Measurements from ENCODE around the gene INPP5D.
"Not testable (repeated sequence)": the region's sequence is repeated elsewhere in the genome, so short reads cannot be mapped to it uniquely, and the experiment has no call there.

INPP5D gene

DNA sequence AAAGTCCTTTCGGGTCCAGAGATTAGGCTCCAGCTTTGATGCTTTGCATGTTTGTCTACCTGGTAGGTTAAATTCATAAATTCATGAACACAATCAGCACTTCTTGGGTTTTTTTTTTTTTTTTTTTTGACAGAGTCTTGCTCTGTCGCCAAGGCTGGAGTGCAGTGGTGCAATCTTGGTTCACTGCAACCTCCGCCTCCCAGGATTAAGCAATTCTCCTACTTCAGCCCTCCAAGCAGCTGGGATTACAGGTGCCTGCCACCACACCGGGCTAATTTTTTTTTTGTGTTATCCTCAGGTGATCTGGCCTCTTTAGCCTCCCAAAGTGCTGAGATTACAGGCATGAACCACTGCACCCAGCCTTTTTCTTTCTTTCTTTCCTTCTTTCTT is 5.1 kb downstream of the INPP5D start:
- not testable (repeated sequence) for H3K4me3 ChIP-seq (ENCODE audit: low read length); DNase-seq (ENCODE audit: low read depth, low spot score)

DNA sequence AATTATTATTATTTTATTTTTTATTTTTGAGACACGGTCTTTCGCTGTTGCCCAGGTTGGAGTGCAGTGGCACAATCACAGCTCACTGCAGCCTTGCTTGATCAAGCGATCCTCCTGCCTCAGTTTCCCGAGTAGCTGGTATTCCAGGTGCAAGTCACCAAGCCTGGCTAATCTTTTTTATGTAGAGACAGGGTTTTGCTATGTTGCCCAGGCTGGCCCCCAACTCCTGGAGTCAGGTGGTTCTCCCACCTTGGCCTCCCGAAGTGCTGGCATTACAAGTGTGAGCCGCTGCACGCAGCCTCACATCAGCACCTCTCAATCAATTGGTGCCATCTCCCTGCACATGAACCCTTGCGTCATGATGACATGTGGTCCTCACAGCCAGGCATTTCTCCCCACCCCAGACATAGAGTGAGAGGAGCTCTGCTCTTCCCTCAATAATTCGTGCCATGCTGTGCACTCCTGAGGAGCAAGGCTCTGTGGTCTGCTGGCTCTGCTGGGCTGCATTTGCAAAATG is 5.9 kb downstream of the INPP5D start:
- no peak for DNase-seq (ENCODE audit: low read depth, low spot score)

DNA sequence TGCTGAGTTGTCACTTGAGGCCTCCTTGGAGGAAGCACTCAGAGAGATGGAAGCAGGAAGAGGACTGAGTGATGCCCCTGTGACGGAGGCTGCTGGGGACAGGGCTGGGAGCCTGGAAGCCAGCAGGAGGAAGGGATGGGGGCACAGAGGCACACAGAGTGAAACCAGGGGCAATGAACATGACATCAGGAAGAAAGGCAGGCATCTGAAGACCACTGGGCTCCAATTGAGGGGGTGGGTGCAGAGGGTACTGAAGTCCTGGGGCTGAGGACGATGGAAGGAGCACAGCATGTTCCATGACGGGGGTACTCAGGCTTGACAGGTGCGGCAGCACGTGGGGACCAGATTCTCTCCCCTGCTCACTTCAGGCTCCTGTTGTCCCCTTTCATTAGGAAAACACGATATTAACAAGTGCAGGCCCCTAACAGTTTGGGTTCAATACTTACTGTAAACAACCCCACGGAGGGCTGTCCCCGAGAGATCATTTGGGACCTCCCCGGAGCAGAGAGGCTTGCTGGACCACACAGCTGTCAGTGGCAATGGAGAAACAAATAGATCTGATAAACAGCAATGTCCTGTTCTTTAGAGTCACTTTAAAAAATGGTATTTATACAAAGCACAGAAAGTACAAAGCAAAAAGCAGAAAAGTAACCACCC is 8.7 kb downstream of the INPP5D start:
- DNase-seq (ENCODE audit: low read depth, low spot score), result no peak
- H3K4me3 ChIP-seq (ENCODE audit: low read length), result no peak overlapping the region

More for the DNA sequence above, 5.9 kb downstream of the INPP5D start:
- no peak overlapping the region for H3K4me3 ChIP-seq (ENCODE audit: low read length)

DNA sequence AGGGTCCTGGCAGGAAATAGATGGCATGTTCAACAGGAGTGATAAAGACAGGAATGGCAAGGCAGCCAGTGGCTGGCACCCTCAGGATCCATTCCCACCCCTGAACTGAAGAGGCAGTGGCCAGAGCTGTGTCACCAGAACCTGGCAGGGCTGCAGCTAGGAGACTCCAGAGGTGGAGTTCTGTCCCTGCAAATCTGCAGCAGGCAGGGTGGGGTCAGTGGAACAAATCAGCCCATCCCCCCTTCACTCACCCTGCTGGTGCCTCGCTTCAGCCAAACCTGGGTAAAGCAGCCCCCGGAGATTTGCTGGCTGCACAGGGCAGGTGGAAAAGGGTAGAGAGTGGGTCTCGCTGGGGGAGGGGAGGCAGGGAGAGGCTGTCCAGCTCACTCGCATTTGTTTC is 12.7 kb downstream of the INPP5D start:
- no peak for DNase-seq (ENCODE audit: low read depth, low spot score)
- H3K4me3 ChIP-seq (ENCODE audit: low read length), result no peak overlapping the region

DNA sequence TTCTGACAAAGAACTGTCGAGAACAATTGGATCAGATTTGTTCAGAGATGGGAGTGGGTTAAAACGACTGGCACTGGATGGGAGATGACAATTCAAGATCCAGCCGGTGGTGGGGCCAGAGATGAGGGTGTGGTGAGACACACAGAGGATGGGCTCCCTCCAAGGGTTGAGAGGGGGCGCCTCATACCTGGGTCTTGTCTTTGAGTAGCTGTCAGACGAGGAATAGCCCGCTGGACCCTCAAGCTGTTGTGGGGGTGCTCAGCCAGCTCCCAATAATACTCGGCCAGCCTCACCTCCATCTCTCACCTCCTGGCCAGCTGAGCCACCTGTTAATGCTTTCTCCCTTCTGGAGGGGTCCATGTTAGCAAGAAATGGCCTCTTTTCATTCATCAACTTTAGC is 14.0 kb downstream of the INPP5D start:
- no peak for DNase-seq (ENCODE audit: low read depth, low spot score)
- no peak overlapping the region for H3K4me3 ChIP-seq (ENCODE audit: low read length)

DNA sequence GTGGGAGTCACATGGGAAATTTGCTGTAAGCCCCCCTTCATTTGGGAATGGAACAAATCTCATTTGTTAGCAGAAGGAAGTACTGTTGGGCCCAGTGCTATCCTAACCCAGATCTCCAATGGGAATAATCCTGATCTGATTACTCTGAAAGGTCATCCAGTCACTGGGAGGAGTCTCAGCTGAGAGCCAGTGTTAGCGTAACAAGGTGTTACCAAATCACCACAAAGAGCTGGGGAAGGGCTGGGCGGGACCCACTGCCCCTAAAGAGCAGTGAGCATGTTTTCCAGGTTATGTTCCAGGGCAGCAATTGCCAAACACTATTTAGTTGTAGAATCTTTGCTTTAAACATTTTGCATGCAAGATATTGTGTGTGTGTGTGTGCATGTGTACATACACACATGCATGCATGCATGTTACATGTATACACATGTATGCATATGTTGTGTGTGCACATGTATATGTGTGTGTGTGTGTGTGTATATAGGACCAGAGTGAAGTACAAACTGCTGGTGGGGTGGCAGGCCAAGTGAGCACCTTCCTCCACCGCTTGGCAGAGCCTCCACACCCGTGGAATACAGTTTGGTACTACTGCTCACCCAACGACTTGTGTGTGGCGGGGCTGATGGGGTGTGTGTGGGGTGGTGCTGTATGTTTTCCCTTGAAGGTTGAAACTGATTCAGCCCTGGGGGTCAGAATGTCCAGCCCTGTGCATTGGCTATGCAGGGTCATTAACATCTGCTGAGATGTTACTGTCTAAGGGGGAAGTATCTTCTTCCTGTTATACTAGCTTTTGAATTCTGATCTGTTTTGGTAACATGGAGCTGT is 15.2 kb downstream of the INPP5D start:
- peak overlapping the region; percentile 32 for H3K4me3 ChIP-seq (ENCODE audit: low read length)
- DNase-seq (ENCODE audit: low read depth, low spot score), result no peak

DNA sequence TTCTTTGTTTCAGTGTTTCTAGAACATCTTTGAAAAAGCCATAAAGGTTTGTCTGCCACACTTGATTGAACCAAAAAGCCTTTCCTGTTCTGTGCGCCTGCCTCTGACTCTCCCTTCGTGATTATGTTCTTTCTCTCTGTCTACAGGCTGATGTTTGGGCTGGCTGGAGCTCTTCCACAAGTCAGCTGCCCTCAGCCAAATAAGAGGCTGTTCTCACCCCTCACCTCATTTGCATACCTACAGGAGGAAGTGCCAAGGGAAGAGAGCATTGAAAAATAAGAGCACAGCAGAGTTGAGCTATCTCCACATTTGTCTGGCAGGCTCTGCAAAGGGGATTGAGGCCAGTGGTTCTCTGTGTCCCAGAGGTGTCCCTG is 15.8 kb downstream of the INPP5D start:
- peak; percentile 73 for DNase-seq (ENCODE audit: low read depth, low spot score)
- peak overlapping the region; percentile 32 for H3K4me3 ChIP-seq (ENCODE audit: low read length)

DNA sequence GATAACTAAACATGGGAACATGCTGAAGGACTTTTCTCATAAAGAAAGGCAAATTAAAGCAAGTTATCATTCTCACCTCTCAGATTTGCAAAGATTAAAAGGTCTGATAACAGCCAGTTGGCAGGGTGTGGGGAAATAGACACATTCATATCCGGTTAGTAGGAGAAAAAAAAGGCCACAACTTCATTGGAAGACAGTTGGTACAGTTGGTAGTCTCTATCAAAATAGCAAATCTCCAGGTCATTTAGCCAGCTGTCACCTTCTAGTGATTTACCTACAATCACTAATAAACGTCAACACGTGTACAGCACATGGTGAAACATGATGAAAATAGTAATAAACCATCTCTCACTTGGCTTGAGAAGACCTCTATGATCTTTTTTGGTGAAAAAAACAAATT is 16.6 kb downstream of the INPP5D start:
- no peak overlapping the region for H3K4me3 ChIP-seq (ENCODE audit: low read length)
- DNase-seq (ENCODE audit: low read depth, low spot score), result peak; percentile 79

DNA sequence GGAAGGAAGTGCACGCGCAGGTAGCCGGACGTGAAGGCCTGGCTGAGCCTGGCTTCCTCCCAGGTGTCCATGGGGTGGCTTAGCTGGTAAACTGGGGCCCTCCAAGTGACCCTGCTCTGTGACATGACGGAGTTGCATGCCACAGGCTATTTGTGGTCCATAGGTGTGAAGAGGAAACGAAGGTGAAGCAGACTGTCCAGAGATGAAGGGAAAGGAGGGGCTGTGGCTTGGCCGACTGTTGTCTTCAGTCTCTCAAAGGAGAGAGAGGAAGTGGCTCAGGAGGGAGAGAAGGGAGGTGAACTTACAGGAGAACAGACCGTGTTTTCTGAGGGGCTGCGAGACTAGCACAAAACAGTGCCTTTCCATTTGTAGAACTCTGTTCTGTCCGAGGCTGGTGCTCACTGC is 19.3 kb downstream of the INPP5D start:
- peak overlapping the region; percentile 6; the same call in 1 of the 2 replicates for H3K4me3 ChIP-seq (ENCODE audit: low read length)
- DNase-seq (ENCODE audit: low read depth, low spot score), result peak; percentile 56

DNA sequence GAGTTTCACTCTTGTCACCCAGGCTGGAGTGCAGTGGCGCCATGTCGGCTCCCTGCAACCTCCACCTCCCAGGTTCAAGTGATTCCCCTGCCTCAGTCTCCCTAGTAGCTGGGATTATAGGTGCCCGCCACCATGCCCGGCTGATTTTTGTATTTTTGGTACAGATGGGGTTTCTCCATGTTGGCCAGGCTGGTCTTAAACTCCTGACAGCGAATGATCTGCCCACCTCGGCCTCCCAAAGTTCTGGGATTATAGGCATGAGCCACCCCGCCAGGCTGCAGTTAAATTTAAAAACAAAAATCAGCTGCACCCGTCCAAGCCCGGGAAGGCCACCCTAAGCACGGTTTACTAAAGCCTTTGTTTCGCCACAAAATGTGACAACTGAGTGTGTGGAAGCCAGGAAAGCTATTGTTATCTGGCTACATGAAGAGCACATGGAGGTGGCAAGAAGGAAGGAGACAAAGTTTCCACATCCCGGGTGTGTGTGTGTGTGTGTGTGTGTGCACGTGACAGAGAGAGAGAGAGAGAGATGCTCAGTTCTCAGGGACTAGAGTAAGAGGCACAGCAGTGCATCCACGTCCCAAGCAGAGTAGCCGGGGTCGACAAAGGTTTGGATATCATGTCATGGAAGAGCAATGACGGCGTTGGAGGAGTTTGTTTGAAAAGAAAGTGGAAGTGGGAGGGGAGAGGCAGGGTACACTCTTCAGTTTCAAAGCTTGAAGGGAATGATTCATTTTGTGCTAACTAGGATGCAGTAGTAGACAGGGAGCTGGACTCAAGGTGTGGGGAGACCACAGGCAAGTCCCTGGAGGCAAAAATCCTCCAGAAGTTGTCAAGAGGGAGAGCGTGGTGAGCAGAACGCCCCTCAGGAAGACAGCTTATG is 20.1 kb downstream of the INPP5D start:
- H3K4me3 ChIP-seq (ENCODE audit: low read length), result no peak overlapping the region

DNA sequence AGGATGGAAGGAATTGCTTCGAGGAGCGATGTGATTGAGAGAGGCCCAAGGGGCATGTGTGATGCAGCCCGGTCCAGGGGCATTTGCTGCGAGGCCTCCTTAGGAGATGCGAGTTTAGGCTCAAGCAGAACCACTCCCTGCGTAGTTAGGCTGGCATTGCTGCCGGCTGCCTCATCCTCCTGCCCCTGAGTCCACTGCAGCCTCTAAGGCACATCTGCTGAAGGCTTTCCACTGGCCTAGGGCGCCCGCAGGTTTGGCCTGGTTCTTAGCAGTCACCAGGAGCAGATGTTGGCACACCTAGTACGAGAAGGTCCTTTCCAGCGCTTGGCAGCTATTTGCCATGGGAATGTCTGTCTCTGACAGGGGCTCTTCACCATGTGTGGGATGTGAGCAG is 20.7 kb downstream of the INPP5D start:
- no peak overlapping the region for H3K4me3 ChIP-seq (ENCODE audit: low read length)
- no peak for DNase-seq (ENCODE audit: low read depth, low spot score)

More for the DNA sequence above, 20.1 kb downstream of the INPP5D start:
- DNase-seq (ENCODE audit: low read depth, low spot score), result no peak

DNA sequence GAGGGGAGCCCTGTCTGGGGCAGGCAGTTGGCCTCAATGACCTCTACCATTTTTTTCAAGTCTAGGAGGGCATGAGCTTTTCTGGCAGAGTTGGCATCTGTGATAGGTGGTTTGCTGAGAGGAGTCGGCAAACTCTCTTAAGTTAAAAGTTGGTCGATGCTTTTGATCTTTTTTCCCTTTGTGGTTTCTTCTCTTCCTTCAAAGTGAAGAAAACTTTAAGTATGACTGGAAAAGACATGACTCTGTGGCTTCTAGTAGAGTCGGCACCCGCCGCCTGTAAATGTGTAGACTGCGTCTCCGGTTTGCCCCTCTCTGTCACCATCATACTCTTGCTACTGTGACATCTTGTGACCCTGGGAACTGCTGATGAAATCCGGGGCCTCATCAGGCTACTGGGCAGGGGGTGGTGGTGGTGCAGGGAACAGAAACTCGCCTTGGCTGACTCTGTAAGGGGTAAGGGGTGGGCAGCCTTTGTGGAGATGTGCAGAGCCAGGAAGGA is 21.1 kb downstream of the INPP5D start:
- no peak overlapping the region; the same call in 1 of the 2 replicates for H3K4me3 ChIP-seq (ENCODE audit: low read length)
- peak; percentile 97 for DNase-seq (ENCODE audit: low read depth, low spot score)

DNA sequence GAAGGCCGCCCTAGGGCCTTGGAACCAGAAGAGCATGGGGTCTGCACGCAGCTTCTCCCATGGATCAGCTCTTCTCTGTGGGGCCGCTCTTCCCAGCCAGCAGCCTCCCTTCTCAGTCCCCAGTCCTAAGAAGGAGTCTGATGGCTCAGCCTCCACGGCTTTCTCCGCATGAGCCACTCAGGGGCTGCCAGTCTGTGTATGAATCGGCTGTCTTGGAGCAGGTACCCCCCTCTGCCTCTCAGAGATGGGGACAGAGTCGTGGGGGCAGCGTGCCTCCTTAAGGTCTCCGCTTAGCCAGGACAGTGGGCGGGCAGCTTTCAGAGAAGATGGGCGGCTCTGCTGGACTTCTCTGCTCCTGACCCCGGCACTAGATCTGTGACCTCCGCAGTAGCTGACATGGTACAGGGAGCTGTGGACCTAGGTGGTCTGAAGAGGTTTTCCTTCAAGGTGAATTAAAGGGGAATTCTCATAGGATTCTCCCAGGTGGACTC is 21.6 kb downstream of the INPP5D start:
- H3K4me3 ChIP-seq (ENCODE audit: low read length), result no peak overlapping the region
- no peak for DNase-seq (ENCODE audit: low read depth, low spot score)

DNA sequence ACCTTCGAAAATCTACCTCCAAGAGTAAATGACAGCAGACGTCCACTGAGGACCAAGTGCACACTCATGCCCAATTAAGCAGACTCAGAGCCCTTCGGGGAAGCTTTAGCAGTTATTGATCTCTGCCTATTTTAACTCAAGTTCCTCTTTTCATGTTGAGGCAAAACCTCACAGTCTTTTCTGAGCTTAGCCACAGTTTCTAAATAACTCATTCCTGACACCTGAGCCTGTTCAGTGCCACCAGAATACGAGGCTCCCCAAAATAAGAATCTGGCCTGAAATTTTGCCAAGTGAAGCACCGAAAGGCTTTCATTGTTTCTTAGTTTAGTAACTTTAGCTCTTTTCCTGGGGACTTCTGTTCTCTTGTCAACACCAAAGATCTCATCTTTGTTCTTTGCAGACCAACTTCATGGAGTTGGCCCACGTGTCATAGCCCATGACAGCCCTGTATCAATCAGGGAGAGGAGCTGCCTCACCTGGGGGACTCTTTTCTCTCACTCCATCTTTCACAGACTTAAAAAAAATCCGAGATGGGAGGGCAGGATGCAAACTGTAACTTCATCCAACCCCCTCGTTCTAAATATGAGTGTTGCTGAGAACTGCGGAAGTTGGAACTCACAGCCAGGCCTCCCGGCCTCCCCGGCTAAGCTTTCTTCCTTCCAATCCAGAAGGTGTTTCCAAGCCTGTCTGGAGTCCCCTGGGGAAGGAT is 22.2 kb downstream of the INPP5D start:
- H3K4me3 ChIP-seq (ENCODE audit: low read length), result no peak overlapping the region
- no peak for DNase-seq (ENCODE audit: low read depth, low spot score)

DNA sequence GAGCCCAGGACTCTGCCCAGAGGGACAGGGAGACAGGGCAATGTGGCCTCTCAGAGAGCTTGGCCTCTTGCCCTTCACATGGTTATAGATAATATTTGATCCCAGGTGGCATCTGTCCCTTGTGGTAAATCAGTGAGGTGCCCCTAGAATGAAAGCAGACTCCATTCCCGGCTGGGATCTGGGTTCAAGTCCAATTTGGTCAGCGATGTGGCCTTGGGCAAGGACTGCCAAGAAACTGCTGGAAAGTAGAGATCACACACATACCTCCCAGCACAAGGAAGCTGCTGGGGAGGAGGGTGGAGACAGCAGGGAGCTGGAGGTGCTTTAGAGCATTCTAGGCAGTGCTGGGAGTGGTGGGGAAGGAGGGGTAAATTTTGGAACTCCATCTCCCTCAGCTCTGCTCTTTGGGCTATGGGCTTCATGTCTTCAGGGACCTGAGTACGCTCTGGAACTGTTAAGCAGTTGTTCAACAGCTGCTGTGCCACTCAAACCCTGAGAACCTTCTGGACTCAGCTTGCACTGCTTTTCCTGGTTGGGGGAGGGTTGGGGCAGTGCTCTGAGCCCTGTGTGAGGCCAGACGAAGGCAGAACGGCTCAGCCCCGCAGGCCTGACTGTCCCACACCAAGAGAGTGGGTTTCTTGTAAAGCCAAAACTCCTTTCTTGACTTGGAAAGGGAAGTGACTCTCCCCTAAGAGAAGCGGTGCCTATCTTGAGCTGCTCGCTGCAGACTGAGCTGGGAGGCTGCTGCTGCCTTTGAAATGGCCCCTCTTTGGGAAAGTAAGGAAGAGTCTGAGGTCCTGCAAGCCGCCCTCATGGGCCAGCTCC is 23.0 kb downstream of the INPP5D start:
- H3K4me3 ChIP-seq (ENCODE audit: low read length), result no peak overlapping the region
- DNase-seq (ENCODE audit: low read depth, low spot score), result no peak

DNA sequence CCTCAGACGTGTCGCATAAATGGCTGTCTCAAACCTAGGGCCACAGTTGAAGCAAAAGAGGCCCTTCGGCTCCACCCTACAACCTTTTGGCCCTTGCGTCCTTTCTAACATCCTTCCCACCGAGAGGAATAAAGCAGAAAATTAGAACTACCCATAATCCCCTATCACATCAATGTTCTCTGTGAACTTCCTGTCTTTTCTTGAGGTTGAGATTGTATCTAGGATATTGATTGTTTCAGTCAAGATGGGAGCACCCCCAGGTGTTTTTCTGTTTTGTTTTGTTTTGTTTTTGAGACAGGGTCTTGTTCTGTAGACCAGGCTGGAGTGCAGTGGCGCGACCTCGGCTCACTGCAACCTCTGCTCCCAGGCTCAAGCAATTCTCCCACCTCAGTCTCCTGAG is 23.6 kb downstream of the INPP5D start:
- DNase-seq (ENCODE audit: low read depth, low spot score), result no peak
- no peak overlapping the region for H3K4me3 ChIP-seq (ENCODE audit: low read length)

DNA sequence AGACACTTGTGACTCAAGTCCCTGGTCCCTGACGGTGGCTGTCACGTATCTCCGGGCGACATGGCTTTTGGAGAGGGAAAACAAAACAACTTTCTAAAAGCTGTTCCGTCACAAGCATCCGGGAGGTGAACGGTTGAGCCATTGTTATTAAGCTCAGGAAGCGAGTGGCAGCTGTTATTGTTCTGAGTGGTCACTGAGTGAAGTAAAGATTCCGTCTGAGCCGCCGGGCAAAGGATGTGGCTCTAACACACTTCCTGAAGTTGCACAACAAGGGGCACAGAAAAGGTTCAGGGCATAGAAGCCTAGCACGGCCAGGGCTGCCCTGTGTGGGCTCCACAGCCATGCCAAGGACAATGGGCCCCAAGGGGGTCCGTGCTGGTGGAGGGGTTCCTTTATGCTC is 24.3 kb downstream of the INPP5D start:
- H3K4me3 ChIP-seq (ENCODE audit: low read length), result no peak overlapping the region
- DNase-seq (ENCODE audit: low read depth, low spot score), result no peak
